Measurements from ENCODE around the gene LILRB2. TPM values are rescaled to one million over a fixed set of nuclear protein-coding genes. Genes with fewer than 3 reads are reported as not detected.
"Not testable (repeated sequence)": the region's sequence is repeated elsewhere in the genome, so short reads cannot be mapped to it uniquely, and the experiment has no call there.

Gene LILRB2
- total RNA-seq, 4 donors from 2014 or later = 3.5 to 15.4 (median 10.1) TPM

GRCh38 chr19:54287456-54287855, 6.5 kb upstream of the LILRB2 start:
- no peak for ATAC-seq (ENCODE audit: low FRiP score)
- no peak for TF ChIP-seq CTCF (IDR thresholded peaks at IDR 0.05)
- DNase-seq (ENCODE audit: low spot score) = no peak

- not testable (repeated sequence) for DNase-seq (ENCODE audit: low spot score); ATAC-seq (ENCODE audit: low FRiP score)
These were observed 5.4 kb upstream of the LILRB2 start for GRCh38 chr19:54286283-54286682.

- ATAC-seq (ENCODE audit: low FRiP score) = not testable (repeated sequence)
These were observed 4.6 kb upstream of the LILRB2 start for GRCh38 chr19:54285427-54286056.

GRCh38 chr19:54282686-54283470, 2.0 kb upstream of the LILRB2 start:
- TF ChIP-seq CTCF (IDR thresholded peaks at IDR 0.05) = no peak
- ATAC-seq (ENCODE audit: low FRiP score) (no peak), DNase-seq (ENCODE audit: low spot score) (no peak)

More at GRCh38 chr19:54285427-54286056, 4.6 kb upstream of the LILRB2 start:
- DNase-seq (ENCODE audit: low spot score) = not testable (repeated sequence)

- not testable (repeated sequence) for ATAC-seq (ENCODE audit: low FRiP score); DNase-seq (ENCODE audit: low spot score)
These were observed 792 bp upstream of the LILRB2 start for GRCh38 chr19:54281729-54282075.

GRCh38 chr19:54280441-54280840, 469 bp downstream of the LILRB2 start:
- not testable (repeated sequence) for ATAC-seq (ENCODE audit: low FRiP score); DNase-seq (ENCODE audit: low spot score)

GRCh38 chr19:54280025-54280424, 885 bp downstream of the LILRB2 start:
- not testable (repeated sequence) for DNase-seq (ENCODE audit: low spot score); ATAC-seq (ENCODE audit: low FRiP score)

- DNase-seq (ENCODE audit: low spot score) (no peak), ATAC-seq (ENCODE audit: low FRiP score) (no peak)
- TF ChIP-seq CTCF (IDR thresholded peaks at IDR 0.05) = no peak
These were observed 1.4 kb downstream of the LILRB2 start for GRCh38 chr19:54279406-54279962.

- ATAC-seq (ENCODE audit: low FRiP score); DNase-seq (ENCODE audit: low spot score): not testable (repeated sequence)
These were observed 2.2 kb downstream of the LILRB2 start for GRCh38 chr19:54278571-54279195.

GRCh38 chr19:54278056-54278455, 2.9 kb downstream of the LILRB2 start:
- ATAC-seq (ENCODE audit: low FRiP score); DNase-seq (ENCODE audit: low spot score): not testable (repeated sequence)

- ATAC-seq (ENCODE audit: low FRiP score); DNase-seq (ENCODE audit: low spot score): not testable (repeated sequence)
These were observed 3.7 kb downstream of the LILRB2 start for GRCh38 chr19:54277111-54277615.

Measured in omental fat pad (tissue), 4 donors.